Upper lobe of right lung (tissue), 1 donor: ENCODE results near the gene CSTF2. TPM values are rescaled to one million over a fixed set of nuclear protein-coding genes. Genes with fewer than 3 reads are reported as not detected.

ENCODE experiments used
- ATAC-seq: fragments of 200-7000 bp; cut with Tn5 transposase; one replicate; pipeline ENCODE4 v1.9.1; 2020; ENCODE audit warnings: mild to moderate bottlenecking, moderate library complexity
- DNase-seq: peaks from one replicate; pipeline ENCODE4 v3.0.0-alpha.2; 2020
- H3K27ac ChIP-seq: fragments of 200-600 bp; one replicate; pipeline ENCODE4 v1.8.0; 2022
- H3K27me3 ChIP-seq: fragments of 200-600 bp; one replicate; pipeline ENCODE4 v1.8.0; 2022; ENCODE audit warnings: mild to moderate bottlenecking
- H3K36me3 ChIP-seq: fragments of 200-600 bp; one replicate; pipeline ENCODE4 v1.8.0; 2022
- H3K4me1 ChIP-seq: fragments of 200-600 bp; one replicate; pipeline ENCODE4 v1.8.0; 2022
- H3K4me3 ChIP-seq: fragments of 200-600 bp; one replicate; pipeline ENCODE4 v1.8.0; 2022; ENCODE audit warnings: mild to moderate bottlenecking
- H3K9me3 ChIP-seq: fragments of 200-600 bp; one replicate; pipeline ENCODE4 v1.8.0; 2022
- CTCF ChIP-seq: fragments of 200-600 bp; IDR thresholded peaks from one replicate; pipeline ENCODE4 v1.8.0; 2022; ENCODE audit warnings: antibody characterized with exemption
- intact Hi-C: fragments of 100-400 bp; cut with DNase I; formaldehyde crosslinking; loops from one replicate; pipeline ENCODE4 v1.11.0; 2022
- total RNA-seq: library from RNA; stranded (reverse); fragmentation: NEBNext Ultra II Directional; extraction: Animal tissue kit (Norgen Biotek cat#: 25700); gene quantifications from one replicate; pipeline ENCODE4 v1.2.1, GENCODE V29; 2021
- donor health status: DM: no; HTN: yes; CAD: no; lungs with severe emphysema.

CSTF2 gene
- total RNA-seq, 1 donor from 2014 or later = 12.2 TPM

DNA sequence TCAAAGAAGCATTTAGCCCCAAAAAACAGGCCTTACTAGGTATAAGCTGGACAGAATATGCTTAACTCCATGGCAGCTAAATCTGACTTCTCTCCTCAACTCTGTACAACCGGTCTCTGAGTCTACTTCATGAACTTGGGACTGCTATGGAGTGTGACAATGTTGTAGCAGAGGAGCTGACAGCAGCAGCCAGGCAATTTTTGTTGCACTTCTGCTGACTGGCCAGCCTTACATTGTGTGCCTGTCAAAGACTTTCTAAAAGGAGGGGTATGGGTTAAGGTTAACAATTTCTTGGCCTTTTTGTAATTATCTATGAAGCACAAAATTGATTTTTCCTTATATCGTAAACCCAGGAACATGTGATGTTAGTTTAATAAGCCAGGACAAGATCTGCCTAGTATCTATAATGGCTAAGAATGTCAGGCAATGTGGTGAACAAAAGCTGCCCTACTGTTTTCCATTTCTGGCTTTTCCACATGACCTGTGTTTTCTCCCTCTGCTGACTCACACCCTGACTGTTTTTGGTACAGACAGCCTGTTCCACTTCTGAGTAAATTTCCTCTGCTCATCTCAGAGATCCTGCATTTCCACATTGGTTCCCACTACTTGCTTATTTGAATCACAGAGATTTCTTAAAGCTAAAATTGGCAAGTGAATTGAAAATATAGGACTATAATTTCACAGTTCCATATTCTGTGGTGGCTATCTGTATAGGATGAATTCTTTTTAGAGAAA is 44.6 kb downstream of the CSTF2 start:
- no peak for TF ChIP-seq CTCF
- no peak overlapping the region for H3K27ac ChIP-seq

GRCh38 chrX:100868273-100868672 is 48.1 kb downstream of the CSTF2 start:
- Histone ChIP-seq H3K4me3 (no peak overlapping the region), H3K9me3 (no peaks in the 10 kb centered on the region), H3K27me3 (no peaks in the 10 kb centered on the region), H3K36me3 (no peaks in the 10 kb centered on the region), H3K4me1 (no peaks in the 10 kb centered on the region), H3K27ac (no peak overlapping the region)
- DNase-seq = no peak
- no peak for TF ChIP-seq CTCF
- intact Hi-C loops = no loop called here
- ATAC-seq = no peak

More for the DNA sequence above, 44.6 kb downstream of the CSTF2 start:
- intact Hi-C loops = no loop called here
- Histone ChIP-seq H3K36me3 (no peaks in the 10 kb centered on the region), H3K4me3 (no peak overlapping the region), H3K9me3 (no peaks in the 10 kb centered on the region), H3K4me1 (no peaks in the 10 kb centered on the region), H3K27me3 (no peaks in the 10 kb centered on the region)
- ATAC-seq (no peak), DNase-seq (no peak)

GRCh38 chrX:100870527-100870926 is 50.3 kb downstream of the CSTF2 start:
- DNase-seq (no peak), ATAC-seq (no peak)
- Histone ChIP-seq H3K4me3 (no peak overlapping the region), H3K36me3 (no peaks in the 10 kb centered on the region), H3K4me1 (no peaks in the 10 kb centered on the region), H3K27ac (no peak overlapping the region), H3K27me3 (no peaks in the 10 kb centered on the region), H3K9me3 (no peaks in the 10 kb centered on the region)
- TF ChIP-seq CTCF = no peak
- intact Hi-C loops = no loop called here

DNA sequence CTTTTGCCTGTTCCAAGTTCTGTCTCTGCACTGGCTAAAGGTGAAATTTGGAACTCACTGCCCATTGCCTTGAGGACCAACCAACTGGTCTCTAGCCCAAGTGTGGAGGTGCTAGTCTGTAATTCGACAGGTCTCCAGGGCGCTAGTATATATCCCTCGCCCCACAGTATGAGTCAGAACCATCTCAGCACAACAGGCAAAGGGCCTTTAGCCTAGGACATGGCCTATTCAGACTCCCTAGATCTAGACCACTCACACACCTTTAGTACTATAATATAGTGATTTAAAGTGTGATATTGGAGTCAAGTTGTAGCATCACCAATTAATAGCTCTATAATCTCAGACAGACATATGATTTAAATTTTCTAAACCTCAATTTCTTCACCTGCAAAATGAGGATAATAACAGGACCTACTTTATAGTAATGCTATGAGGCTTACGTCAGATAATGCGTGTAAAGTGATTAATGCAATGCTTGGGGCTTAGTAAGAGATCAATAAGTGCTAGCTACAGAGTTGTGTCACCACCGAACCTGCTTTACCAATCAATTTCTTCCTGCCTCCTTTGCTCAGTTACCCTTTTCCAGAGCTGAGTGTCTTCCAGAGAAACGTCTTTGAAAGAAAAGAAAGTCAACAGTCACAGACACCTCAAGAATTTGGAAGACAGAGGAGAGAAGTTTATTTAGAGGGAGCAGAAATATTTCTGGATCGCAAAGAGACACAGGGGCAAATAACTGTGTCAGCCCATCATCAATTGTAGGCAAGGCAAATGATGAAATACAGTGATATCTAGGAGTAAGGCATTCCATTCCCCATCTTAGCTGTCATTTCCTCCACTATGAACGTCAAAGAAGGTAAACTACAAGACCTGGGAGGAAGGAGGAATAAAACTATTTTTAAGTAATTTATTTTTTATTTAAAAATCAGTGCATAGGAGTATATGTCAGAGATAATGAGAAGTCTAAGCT is 51.7 kb downstream of the CSTF2 start:
- ATAC-seq (no peak), DNase-seq (no peak)
- Histone ChIP-seq H3K36me3 (no peaks in the 10 kb centered on the region), H3K9me3 (no peaks in the 10 kb centered on the region), H3K4me1 (no peaks in the 10 kb centered on the region), H3K27me3 (no peaks in the 10 kb centered on the region), H3K27ac (no peak overlapping the region), H3K4me3 (no peak overlapping the region)
- intact Hi-C loops = no loop called here
- TF ChIP-seq CTCF = no peak

DNA sequence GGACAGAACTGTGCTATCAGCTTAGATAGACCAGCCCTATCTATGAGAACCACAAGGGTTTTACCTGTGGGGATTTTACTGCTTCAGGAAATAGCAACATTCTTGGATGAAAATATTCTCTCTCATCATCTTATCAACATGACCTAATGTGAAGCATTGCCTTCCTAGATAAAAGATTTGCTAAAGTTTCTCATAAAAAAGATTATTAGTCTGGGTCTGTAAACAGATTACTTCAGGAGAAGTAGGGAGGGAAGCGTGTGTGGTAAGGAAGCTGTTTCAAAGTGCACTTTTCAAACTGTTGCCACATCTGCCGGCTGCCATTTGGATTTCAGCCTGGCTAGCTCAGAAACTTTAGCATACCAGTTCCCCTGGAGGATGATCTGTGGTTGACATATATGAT is 54.1 kb downstream of the CSTF2 start, which contains the start of gene NOX1:
TSS of gene NOX1 (minus strand) at position 35 of the 400 bp plus-strand sequence. CDS start 220 bp downstream, outside the sequence.
- no peaks in the 10 kb centered on the region for H3K9me3 ChIP-seq
- H3K4me3 ChIP-seq = no peak within 1 kb of the TSS
- DNase-seq = no peak
- H3K36me3 ChIP-seq = no peaks in the 10 kb centered on the region
- TF ChIP-seq CTCF = no peak
- no peaks in the 10 kb centered on the region for H3K4me1 ChIP-seq
- no peaks in the 10 kb centered on the region for H3K27me3 ChIP-seq
- intact Hi-C loops = no loop called here
- ATAC-seq = no peak
- H3K27ac ChIP-seq = no peak within 1 kb of the TSS
